Effector CD8-positive, alpha-beta T cell (primary cell): Measurements from ENCODE around the gene POU6F2.
"Not testable (repeated sequence)": the region's sequence is repeated elsewhere in the genome, so short reads cannot be mapped to it uniquely, and the experiment has no call there.

Experiments used
- DNase-seq: peaks from one replicate; lab custom pipeline; 2025; lab: John Stamatoyannopoulos, UW

POU6F2 gene

DNA sequence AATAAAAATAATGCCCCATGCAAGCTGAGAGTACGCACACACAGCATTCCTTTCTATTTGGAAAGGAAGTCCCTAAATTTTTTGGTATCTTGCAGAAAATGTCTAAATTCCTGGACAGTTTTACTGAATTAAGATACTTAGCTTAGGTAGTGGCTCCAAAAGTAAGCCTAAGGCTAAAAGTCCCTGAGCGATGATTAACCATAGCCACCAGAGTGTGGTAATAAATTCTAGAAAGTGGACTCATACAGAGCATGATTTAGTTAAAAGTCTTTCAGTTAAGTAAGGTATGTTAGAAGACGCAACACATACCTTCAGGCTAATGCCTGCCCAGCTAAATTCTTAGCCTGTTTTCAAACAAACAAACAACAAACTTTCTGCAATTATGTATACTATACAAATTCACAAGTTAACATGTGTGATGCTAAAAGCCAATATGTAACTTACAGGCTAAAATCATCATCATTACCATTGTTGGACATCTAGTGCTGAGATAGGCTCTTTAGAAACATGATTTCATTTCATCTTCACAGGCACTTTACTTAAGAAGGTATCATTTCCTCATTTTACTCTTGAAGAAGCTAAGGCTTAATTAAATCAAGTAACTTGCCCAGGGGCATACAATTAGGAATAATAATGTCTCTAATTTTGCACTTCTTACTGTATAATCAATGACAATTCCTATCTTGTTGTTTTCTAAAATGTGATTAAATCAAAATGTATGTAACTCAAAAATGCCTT lies 327.1 kb downstream of the POU6F2 start:
- no peak for DNase-seq

DNA sequence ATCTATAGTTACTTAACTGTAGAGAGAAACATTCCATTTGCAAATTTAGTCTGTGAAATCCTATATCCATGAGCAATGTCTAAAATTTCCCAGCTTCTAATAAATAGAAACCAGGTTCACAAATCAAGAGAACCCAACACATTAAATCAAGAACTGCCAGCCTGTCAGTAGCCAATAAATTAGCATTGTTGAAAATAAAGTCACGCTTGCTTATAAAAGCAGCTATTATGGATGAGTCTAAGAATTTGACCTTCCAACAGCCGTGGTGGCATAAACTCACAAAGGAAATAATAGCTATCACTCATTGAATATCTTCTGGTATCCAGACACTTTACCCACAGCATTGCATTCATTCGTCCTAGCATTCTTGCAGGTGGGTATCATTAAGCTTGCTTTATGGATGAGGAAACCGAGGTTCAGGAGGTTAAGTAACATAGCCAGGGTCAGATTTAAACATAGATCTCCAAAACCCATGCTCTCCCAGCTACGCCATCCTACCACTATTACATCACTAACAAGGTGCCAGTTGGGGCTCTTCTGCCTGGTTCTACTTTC lies 328.4 kb downstream of the POU6F2 start:
- no peak for DNase-seq

DNA sequence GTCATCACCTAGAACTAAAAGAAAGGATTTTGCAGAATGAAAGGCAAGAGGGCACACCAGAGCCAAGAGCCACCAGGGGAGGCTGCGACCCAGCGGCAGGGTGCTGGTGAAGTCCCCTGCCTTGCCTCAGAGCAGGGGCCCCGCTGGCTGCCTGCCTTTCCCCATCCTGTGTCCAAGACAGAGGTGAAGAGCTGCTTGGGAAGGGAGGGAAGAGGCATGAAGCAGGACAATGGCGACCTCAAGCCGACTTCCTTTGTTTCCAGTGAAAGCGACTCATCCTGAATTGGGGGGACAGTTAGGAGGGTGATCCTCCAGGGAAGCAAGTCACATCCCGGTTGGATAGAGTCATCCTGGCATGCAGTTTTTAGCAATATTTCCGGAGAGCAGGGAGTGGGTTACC lies 333.0 kb downstream of the POU6F2 start:
- DNase-seq = no peak

DNA sequence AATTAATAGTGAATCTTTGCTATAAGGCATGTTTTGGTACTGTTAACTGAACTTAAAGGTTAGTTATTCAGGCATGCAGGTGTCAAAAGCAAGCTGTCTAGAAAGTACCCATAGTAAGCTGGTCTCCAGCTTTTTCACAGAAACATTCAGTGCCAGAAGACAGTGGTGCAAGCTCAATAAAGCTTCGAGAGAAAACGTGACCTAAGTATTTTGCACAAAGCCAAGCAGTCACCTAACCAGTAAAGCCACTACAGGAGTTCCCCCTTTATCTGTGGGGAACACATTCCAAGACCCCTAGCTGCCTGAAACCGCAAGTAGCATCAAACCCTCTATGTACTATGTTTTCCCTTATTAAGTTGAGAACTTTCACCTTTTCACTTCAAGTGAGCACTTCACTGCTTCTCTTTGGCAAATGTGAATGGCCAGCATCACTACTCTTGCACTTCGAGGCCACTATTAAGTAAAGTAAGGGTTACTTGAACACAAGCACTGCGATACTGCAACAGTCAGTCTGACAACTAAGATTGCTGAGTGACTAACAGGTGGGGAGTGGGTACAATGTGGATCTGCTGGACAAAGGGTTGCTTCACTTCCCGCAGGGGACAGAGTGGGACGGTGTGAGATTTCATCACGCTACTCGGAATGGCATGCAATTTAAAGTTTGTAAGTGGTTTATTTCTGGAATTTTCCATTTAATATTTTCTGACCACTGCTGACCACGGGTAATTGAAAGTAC lies 334.7 kb downstream of the POU6F2 start:
- no peak for DNase-seq

DNA sequence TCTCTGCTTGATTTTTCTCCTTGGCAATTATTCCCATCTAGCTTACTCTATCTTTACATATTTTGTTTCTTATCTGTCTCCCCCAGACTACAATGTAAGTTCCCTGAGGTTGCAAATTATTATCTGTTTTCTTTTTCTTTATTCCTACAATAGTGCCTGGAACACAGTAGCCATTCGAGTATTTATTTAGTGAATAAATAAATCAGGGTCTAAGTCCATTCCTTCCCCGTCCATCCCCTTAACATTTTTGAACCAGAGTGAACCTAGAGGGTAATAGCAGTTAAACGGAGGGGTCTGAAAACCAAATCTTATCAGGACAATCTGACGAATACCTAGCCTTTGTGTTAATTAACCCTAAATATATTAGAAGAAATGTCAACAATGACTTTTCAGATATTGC lies 335.7 kb downstream of the POU6F2 start:
- DNase-seq = no peak

DNA sequence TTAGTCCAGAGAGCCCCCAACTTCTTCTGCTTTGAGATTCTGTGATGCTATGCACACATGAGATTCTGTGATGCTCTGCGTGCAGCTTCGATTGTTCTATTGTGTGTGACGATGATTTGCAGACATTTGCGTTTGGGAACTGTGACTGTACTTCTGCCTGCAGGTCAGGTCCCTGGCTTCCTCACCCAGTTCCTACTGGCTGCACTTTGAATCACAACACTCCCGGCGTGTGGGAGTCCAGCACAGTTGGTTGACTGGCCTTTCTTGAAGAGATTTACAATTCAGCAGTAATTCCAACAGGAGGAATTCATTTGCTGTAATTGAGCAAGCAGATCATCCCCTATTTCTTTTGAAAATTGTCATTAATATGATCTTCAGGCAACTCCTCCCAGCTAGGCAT lies 336.3 kb downstream of the POU6F2 start:
- no peak for DNase-seq

DNA sequence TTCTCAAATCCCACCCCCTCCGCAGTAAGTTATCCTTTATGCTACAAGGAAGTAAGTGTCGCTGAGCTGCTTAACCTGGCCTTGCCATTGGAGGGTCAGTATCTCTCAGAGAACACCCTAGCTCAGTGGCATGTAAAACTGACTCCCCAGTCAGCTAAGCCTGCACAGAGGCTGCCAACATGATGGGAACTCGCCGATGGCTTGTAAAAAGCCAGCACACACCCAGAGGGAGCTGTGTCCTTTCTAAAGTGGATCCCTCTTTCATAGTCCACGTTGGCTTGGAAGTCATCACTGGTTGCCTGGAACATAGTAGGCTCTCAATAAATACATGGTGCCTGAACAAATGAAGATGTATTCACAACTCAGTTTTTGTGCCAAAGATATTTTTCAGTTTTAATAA lies 339.4 kb downstream of the POU6F2 start:
- DNase-seq = no peak

DNA sequence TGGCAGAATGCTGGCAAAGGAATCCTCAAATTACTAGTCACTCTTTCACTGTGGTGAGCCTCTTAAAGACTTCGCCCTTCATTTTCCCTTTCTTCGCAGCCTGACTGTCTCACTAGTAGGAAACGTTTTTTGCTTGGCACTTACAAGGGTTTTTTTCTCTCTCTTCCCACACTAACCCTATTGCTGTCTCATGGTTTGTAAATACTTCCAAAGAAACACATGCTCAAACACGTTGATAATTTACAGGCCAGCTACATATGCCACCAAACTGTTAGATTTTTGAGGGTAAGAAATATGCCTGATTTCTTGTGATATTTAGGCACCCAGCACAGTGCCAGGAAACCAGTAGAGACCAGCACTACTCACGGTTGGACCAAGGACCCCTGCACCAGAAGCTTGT lies 340.2 kb downstream of the POU6F2 start:
- DNase-seq = no peak

DNA sequence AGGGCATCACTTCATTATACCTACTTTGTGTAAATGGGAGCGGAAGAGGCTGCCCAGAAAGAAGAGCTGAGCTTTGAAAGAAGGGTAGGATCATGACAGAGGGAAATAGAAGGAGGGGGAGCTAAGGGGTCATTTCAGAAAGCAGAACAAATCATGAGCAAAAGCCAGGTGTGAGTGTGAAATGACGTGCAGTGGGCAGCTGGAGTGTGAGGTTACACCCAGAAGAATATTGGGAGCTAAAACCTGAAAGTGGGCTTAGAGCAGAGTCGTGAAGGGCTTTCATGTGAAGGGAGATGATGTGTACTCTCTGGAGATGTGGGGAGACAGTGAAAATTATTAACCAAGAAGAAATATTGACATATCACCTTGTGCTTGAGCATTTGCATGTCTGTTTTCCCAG lies 343.5 kb downstream of the POU6F2 start:
- no peak for DNase-seq

DNA sequence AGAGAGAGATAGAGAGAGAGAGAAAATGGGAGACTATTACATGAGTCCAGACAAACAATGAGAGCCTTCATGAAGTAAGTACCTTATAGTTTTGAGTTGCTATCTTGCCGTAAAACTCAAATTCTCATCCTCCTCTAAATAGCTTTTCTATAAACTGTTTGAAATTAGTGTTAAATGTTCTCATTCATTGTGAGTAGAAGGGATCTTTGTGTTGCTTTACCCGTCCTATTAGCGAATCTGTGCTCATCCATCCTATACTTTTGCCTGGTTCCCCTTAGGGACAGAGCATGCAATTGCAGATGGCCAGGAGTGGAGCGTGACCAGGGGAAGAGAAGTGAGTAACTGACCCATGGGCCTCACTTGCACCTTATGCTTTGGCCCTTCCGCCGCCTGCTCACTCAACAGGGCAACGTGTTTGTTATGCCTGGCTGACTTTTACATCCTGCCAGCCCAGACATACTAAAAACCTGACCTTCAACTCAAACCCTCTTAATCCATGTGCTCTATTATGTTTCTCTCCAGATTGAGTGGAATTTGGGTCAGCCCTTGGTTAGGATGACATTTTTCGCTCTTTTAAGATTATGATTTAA lies 344.3 kb downstream of the POU6F2 start:
- no peak for DNase-seq

DNA sequence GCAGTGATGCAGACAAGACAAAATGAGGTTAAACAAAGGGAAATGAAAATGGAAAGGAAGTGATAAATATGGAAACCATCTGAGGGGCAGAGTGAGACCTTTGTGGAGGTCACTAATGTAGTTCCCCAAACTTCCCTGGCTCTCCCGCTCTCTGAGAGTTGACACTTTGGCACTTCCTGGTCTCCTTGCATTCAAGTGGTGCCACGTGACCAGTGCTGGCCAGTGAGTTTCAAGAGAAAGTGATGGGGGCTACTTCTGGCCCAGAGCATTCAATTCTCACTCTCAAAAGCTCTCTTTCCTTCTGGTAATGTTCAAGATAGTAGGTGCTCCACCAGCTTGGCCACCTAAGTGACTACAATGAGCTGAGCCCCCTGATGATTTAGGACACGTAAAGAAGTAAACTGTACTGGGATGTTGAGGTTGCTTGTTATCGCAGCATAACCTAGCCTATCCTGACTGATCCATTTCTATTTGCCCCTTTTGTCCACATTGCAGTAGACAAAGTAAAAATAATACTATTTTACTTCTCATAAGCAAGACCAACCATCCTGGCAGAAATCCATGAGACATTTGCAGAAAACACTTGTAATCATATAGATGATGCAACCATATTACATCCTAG lies 346.5 kb downstream of the POU6F2 start:
- no peak for DNase-seq

DNA sequence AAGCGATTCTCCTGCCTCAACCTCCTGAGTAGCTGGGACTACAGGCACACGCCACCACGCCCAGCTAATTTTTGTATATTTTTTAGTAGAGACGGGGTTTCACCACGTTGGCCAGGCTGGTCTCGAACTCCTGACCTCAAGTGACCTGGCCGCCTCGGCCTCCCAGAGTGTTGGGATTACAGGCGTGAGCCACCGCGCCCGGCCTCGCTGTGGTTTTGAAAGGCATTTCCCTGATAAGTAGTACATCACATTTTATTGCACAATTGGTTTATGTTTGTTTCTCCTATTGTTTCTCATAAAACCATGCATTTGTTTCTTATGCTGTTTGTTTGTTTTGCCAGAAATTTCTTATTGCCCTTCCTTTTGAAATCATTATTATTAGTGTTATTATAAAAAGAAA lies 353.9 kb downstream of the POU6F2 start:
- not testable (repeated sequence) for DNase-seq

DNA sequence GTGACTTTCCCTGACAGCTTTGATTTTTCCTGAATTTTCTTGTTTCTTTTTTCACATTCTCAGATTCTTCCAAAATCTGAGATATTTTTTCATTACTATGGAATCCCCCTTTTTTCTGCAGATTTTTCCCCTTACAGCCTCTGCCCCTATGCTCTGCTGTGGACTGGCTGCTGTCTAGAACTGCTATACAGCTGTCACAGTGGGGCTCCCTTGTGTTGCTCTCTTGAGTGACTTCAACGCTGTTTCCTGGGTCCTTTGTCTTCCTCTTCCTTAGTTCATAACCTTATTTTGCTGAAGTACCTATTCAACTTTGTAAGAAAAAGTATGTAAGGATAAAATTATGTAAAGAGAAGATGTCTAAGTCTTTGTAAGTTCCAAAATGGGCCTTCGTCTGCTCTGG lies 354.4 kb downstream of the POU6F2 start:
- DNase-seq = no peak

DNA sequence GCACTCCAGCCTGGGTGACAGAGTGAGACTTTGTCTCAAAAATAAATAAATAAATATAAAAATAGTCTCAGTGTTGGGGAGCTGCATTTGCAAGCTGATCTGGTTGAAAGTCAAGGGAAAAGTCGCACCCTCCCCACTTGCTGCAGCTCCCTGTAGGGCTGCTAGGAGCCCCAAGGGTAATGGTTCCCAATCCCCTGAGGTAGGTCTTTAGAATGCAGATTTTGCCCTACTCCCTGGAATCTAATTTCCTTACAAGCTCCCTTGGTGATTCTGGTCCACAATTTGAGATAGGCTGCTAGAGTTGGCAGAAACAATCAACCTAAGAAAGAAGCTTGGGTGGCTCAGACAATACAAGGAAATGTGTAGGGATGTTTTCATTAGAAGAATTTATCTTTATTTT lies 356.0 kb downstream of the POU6F2 start:
- no peak for DNase-seq

DNA sequence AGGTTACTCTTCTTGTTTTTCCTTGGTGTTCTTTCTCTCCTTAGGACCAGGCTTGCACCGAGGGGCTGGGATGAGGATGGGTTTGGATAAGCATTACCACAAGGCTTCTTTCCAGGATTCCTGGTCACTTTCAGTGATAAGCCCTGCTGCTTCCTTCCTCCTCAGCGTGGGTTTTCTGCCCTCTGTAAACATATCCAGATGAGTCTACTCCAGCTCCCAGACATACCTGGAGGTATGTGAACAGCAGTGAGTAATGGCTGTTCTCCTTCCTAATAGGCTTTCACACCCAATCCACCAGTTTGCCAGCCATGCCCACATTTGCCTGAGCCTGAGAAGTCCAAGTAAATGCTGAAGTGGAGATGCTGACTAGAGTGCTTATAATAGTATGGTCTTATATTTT lies 358.7 kb downstream of the POU6F2 start:
- DNase-seq = no peak

DNA sequence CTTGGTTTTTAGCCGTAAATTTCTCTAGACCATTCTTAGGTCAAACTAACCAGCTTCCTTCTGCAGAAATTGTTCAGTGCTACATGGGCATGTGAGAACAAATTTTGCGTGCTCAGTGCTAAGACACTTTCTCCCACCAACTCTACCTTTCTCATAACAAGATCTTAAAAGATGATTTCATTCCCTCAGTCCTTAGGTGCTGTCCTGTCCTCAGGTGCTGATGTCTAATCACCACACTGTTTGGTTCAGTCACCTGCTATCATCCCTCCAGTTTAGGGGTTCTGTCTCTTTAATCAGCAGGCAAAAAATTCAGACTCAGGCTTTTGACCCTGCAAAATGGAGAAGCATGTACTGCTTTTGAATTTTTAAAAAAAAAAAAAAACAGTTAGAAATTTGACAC lies 361.0 kb downstream of the POU6F2 start:
- no peak for DNase-seq

DNA sequence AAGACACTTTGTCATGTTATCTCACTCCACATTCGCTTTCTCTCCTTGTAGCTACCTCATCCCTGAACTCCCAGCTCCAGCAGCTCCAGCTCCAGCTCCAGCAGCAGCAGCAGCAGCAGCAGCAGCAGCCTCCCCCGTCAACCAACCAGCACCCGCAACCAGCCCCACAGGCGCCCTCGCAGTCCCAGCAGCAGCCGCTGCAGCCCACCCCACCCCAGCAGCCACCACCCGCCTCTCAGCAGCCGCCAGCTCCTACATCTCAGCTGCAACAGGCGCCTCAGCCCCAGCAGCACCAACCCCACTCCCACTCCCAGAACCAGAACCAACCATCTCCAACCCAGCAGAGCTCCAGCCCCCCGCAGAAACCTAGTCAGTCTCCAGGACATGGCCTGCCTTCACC lies 361.9 kb downstream of the POU6F2 start:
- DNase-seq = no peak

DNA sequence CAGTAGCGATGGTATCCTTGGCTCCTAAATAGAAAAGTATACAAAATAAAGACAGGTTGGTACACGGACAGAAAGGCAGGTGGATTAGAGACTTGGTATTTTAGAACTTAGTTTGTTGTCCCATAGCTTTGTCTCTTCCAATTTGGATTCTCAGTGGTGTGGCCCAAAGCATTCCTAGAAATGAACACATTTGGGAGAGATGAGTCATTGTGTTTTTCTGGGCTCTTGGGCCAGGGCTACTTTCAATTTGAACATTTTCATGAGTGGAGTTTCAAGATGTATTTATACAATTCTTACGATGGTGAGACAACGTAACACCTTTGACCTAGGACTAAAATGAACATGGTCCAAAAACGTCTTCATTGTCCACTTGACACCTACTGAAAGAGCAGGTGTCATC lies 363.4 kb downstream of the POU6F2 start:
- DNase-seq = no peak

DNA sequence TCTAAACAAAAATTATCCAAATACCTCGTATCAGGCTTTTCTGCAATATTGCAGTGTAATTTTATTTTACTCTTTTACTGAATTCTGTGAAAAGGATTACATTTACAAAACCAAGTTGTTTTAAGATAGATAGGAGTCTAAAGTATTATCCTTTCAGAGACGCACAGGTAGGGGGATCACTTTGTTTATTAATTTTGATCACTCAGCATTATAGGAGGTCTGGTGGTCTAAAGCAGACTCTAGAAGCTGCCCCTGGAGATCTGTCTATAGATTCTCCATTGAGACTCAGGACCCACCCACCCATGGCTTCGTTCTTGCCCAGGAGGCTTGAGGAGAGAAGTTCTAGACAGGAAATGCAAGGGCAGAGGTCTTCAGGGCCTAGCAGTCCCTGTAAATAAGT lies 365.1 kb downstream of the POU6F2 start:
- DNase-seq = no peak

DNA sequence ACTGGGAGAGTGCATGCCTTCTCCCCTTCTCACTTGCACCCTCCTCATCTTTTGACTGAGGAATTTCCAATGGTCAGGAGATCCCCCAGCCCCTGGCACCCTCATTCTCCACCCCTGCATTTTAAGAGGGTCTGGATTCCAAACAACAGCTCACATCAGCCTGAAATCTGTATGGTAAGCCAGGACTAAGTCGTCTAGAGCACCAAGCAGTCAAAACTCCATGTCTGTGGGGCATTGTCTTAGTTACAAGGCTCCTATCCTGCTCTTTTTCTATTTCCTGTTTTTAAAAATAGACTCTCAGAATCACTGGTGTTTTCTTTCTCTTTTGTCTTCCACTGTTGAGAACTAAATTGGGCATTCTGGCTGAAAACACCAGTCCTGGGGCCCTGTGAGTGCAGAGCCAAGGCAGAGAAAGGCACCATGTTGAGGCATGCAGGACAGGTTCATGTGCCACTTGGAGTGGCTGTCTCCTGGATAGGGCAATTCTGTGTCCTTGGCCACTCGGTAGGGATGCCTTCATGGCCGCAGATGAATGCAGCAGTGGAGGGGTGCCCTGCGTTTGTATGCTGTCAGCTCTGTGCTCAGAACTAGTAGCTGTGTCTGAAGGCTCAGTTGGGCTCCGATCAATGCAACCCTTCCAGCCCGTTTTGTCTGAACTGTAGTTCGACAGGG lies 371.9 kb downstream of the POU6F2 start:
- no peak for DNase-seq

DNA sequence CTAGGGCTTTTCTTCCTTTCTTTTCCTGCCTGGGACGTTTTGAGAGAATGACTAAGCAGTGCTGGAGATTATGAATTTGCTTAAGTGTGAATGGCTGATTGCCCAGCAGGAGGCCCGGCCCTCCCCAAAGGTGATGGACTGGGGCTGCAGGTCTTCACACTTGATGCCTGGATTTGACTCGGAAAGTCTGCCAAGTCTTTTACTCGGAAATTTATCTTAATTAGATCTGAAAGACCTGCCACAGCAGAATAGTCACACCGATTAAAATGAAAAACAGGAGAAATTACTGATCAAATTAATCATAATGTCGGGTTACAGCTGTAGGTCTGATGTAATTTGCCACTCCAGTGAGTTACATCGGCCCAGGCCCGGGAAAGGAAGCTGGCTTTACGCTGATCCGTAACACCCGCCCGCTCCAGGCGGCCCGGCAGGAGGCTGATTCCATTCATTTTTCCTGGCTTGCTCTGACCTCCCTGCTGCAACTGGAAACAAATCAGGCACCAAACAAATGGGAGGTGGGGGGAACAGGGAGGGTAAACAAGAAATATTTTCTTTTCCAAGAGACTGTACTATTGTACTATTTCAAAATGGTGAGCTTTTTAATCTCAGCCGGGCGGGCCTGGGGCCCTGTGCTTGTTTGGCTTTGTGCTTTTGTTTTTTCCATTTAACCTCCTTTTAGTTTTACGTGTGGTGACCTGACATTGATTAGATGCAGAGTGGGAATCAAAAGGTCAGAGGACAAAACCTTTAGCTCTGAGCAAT lies 376.1 kb downstream of the POU6F2 start:
- DNase-seq = no peak
